ENCODE data around the gene HAUS8. TPM values are rescaled to one million over a fixed set of nuclear protein-coding genes. Genes with fewer than 3 reads are reported as not detected.

The HAUS8 gene
- total RNA-seq, 1 donor from 2014 or later = 9.1 TPM

- no peak for ATAC-seq
- DNase-seq = no peak
- no peak overlapping the region for H3K4me3 ChIP-seq
- no peak overlapping the region for H3K27ac ChIP-seq
- H3K4me1 ChIP-seq = peaks cover 25% of the 10 kb centered on the region
- no peaks in the 10 kb centered on the region for H3K27me3 ChIP-seq (ENCODE audit: low read depth)
- intact Hi-C loops (cut with DNase I) = no loop called here
- no peaks in the 10 kb centered on the region for H3K9me3 ChIP-seq
- peaks cover 15% of the 10 kb centered on the region for H3K36me3 ChIP-seq
- TF ChIP-seq CTCF (IDR thresholded peaks at IDR 0.05) = no peak
These were observed 41.9 kb upstream of the HAUS8 start for GRCh38 chr19:17116996-17117702.

GRCh38 chr19:17114414-17114831 lies 39.2 kb upstream of the HAUS8 start:
- Histone ChIP-seq H3K4me3 (no peak overlapping the region), H3K4me1 (peaks cover 50% of the 10 kb centered on the region), H3K27ac (peak overlapping the region; percentile 11), H3K9me3 (no peaks in the 10 kb centered on the region), H3K27me3 (ENCODE audit: low read depth) (no peaks in the 10 kb centered on the region), H3K36me3 (peaks cover 31% of the 10 kb centered on the region)
- intact Hi-C loops (cut with DNase I) = no loop called here
- ATAC-seq (no peak), DNase-seq (no peak)
- TF ChIP-seq CTCF (IDR thresholded peaks at IDR 0.05) = no peak

GRCh38 chr19:17113127-17113785 lies 38.0 kb upstream of the HAUS8 start:
- Histone ChIP-seq H3K27me3 (ENCODE audit: low read depth) (no peaks in the 10 kb centered on the region), H3K4me3 (no peak overlapping the region), H3K4me1 (peaks cover 62% of the 10 kb centered on the region), H3K27ac (peak overlapping the region; percentile 49), H3K9me3 (no peaks in the 10 kb centered on the region), H3K36me3 (peaks cover 28% of the 10 kb centered on the region)
- intact Hi-C loops (cut with DNase I) = no loop called here
- no peak for DNase-seq
- ATAC-seq = peak; percentile 37 to 46
- TF ChIP-seq CTCF (IDR thresholded peaks at IDR 0.05) = no peak

- peaks cover 28% of the 10 kb centered on the region for H3K36me3 ChIP-seq
- no peak overlapping the region for H3K4me3 ChIP-seq
- intact Hi-C loops (cut with DNase I) = no loop called here
- H3K9me3 ChIP-seq = no peaks in the 10 kb centered on the region
- no peak for TF ChIP-seq CTCF (IDR thresholded peaks at IDR 0.05)
- peak overlapping the region; percentile 49 for H3K27ac ChIP-seq
- no peaks in the 10 kb centered on the region for H3K27me3 ChIP-seq (ENCODE audit: low read depth)
- DNase-seq (peak; percentile 68), ATAC-seq (peak; percentile 43 to 55)
- H3K4me1 ChIP-seq = peaks cover 67% of the 10 kb centered on the region
These were observed 37.4 kb upstream of the HAUS8 start for GRCh38 chr19:17112700-17113099.

GRCh38 chr19:17112271-17112670 lies 37.0 kb upstream of the HAUS8 start:
- Histone ChIP-seq H3K4me1 (peaks cover 68% of the 10 kb centered on the region), H3K27ac (peak overlapping the region; percentile 49), H3K27me3 (ENCODE audit: low read depth) (no peaks in the 10 kb centered on the region), H3K9me3 (no peaks in the 10 kb centered on the region), H3K4me3 (no peak overlapping the region), H3K36me3 (peaks cover 28% of the 10 kb centered on the region)
- no peak for DNase-seq
- ATAC-seq = no peak
- TF ChIP-seq CTCF (IDR thresholded peaks at IDR 0.05) = no peak
- intact Hi-C loops (cut with DNase I) = no loop called here

All from lower lobe of right lung (tissue), 2 donors.